ENCODE results near the gene BTBD9. TPM values are rescaled to one million over a fixed set of nuclear protein-coding genes. Genes with fewer than 3 reads are reported as not detected.

The BTBD9 gene
- total RNA-seq, 4 donors from 2014 or later, result 10.6 to 16.6 (median 15.1) TPM

DNA sequence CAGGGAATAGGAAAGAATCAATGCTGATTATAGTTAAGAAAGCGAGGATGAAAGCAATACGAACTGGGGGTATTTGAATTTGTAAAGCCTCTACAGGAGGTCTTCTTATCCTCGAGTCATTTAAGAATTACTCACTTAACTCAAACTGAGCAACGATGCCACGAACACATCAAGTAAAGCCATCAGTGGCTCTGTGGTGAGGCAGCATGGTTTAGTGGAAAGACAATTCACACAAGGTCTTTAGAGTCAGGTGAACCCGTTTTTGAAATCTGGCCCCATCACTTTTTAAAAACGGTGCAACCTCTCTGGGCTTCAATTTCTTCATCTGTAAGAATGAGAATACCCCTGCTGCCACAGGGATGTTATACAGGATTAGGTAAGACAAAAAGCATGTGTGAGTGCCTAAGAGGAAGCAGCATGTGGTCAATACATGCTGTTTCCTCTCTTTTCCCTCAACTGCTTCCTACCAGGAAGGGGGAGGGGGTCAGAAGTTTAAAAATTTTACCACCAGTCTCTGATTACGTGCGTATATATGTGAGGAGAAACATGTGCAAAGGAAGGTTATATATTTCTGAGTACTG, 162.0 kb downstream of the BTBD9 start:
- H3K4me3 ChIP-seq (ENCODE audit: low read depth, poor library complexity, severe bottlenecking), result no peak overlapping the region
- no peak for DNase-seq (ENCODE audit: low spot score in 2 of 2)
- WGBS, 2 donors, result 72 to 85% methylated on average over 9 of the region's 9 CpGs
- no peak for TF ChIP-seq POLR2A (IDR thresholded peaks at IDR 0.05)
- TF ChIP-seq, protein P1, sequence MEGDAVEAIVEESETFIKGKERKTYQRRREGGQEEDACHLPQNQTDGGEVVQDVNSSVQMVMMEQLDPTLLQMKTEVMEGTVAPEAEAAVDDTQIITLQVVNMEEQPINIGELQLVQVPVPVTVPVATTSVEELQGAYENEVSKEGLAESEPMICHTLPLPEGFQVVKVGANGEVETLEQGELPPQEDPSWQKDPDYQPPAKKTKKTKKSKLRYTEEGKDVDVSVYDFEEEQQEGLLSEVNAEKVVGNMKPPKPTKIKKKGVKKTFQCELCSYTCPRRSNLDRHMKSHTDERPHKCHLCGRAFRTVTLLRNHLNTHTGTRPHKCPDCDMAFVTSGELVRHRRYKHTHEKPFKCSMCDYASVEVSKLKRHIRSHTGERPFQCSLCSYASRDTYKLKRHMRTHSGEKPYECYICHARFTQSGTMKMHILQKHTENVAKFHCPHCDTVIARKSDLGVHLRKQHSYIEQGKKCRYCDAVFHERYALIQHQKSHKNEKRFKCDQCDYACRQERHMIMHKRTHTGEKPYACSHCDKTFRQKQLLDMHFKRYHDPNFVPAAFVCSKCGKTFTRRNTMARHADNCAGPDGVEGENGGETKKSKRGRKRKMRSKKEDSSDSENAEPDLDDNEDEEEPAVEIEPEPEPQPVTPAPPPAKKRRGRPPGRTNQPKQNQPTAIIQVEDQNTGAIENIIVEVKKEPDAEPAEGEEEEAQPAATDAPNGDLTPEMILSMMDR (IDR thresholded peaks at IDR 0.05), result no peak
- intact Hi-C loops (cut with DNase I; ENCODE audit: low total_unique reads), result no loop called here

DNA sequence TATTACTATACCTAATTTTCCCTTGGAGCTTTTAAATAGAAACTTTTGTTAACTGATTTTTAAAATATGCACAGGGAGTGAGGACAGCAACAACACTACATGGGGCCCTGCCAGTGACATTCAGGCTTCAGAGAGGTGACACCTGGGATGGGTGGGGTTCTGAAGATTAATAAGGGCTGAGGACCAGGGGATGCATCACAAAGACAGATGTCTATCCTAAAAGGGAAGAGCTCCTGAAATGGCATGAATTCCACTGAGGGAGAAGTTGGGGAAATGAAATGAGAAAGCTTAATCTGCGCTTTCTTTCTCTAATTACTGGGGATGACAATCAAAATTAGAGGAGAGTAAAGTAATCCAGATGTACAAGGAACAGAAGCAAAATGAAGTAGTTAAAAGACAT, 162.8 kb downstream of the BTBD9 start:
- DNase-seq (ENCODE audit: low spot score in 2 of 2), result no peak
- WGBS, 2 donors, result 97 to 100% methylated on average over 1 of the region's 1 CpG
- H3K4me3 ChIP-seq (ENCODE audit: low read depth, poor library complexity, severe bottlenecking), result no peak overlapping the region
- TF ChIP-seq, protein P1 (IDR thresholded peaks at IDR 0.05), result no peak
- TF ChIP-seq POLR2A (IDR thresholded peaks at IDR 0.05), result no peak
- intact Hi-C loops (cut with DNase I; ENCODE audit: low total_unique reads), result no loop called here

DNA sequence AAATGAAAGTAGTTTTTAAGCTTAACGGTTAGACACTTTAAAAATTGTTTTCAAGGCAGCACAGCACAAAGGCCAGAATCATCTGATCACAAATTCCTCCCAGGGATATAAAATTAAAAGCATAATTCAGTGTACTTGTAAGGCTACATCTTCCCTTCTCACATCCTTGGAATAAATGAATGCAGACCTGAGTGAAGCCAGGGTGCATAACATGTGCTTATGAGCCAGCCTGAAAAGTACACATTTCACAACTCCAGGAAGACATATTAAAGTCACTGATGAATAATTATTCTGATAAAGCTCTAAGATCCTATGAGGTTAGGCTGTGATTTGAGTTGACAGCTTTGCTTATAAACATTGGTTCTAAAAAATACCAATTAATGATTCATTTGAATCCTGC, 163.6 kb downstream of the BTBD9 start:
- H3K4me3 ChIP-seq (ENCODE audit: low read depth, poor library complexity, severe bottlenecking), result no peak overlapping the region
- 87 to 96% methylated on average over 1 of the region's 1 CpG for WGBS, 2 donors
- intact Hi-C loops (cut with DNase I; ENCODE audit: low total_unique reads), result no loop called here
- TF ChIP-seq, protein P1 (IDR thresholded peaks at IDR 0.05), result no peak
- no peak for TF ChIP-seq POLR2A (IDR thresholded peaks at IDR 0.05)
- no peak for DNase-seq (ENCODE audit: low spot score in 2 of 2)

DNA sequence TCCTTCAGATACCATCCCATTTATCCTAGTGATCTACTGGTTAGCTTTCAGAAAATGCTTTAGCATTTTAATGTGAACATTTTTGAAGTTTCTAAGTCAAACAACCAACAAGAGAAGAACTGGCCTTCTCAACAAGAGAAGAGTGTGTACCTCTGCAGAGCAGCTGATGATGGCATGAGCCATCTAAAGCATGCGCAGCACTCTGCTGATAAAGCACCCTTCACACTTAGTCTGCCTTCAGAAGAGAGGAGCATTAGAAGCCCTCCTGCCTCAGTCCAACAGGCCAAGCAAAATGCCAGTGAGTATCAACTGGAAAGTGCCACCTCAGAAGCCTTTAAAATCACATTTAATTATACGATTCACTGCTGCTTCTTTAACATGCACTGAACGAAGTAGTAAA, 169.2 kb downstream of the BTBD9 start:
- TF ChIP-seq, protein P1 (IDR thresholded peaks at IDR 0.05), result no peak
- TF ChIP-seq POLR2A (IDR thresholded peaks at IDR 0.05), result no peak
- H3K4me3 ChIP-seq (ENCODE audit: low read depth, poor library complexity, severe bottlenecking), result no peak overlapping the region
- intact Hi-C loops (cut with DNase I; ENCODE audit: low total_unique reads), result no loop called here
- 96 to 98% methylated on average over 3 of the region's 3 CpGs for WGBS, 2 donors
- DNase-seq (ENCODE audit: low spot score in 2 of 2), result no peak

DNA sequence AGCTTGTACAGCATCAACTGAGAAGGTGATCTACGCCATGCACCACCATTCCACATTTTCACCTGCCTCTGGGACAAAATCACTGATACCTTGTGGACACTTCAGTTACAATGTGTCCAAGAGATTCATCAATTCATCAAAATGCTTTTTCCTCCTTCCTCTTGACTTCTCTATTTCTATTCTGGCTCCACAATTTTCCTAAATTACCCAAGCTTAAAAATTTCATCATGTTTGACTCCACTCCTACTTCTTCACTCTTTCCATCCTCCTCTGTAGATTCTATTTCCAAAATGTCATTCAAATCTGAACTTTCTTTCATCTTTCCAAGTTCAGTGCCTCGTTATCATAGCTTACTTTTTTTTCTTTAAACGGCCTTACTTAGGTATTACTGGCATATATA, 172.2 kb downstream of the BTBD9 start:
- TF ChIP-seq, protein P1 (IDR thresholded peaks at IDR 0.05), result no peak
- no peak for TF ChIP-seq POLR2A (IDR thresholded peaks at IDR 0.05)
- no peak for DNase-seq (ENCODE audit: low spot score in 2 of 2)
- H3K4me3 ChIP-seq (ENCODE audit: low read depth, poor library complexity, severe bottlenecking), result no peak overlapping the region
- intact Hi-C loops (cut with DNase I; ENCODE audit: low total_unique reads), result no loop called here
- WGBS, 2 donors, result 87 to 93% methylated on average over 3 of the region's 3 CpGs

DNA sequence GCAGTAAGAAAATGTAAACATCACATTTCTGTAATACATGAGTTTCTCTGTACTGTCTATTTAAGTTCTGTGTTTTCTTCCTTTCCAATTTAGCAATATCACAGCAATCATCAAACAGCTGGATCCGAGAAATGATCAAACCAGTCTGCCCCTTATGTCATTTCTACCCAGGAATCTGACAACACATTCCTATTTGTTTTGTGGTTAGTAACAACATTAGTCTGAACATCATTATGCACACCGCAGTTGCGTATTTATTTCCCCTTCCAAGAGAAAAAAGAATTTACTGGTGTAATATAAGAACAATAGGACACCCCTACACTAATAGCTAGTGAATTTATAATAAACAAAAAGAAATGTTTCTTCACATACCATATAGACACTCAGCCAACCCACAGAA, 179.5 kb downstream of the BTBD9 start:
- no peak overlapping the region for H3K4me3 ChIP-seq (ENCODE audit: low read depth, poor library complexity, severe bottlenecking)
- 72 to 77% methylated on average over 3 of the region's 3 CpGs for WGBS, 2 donors
- intact Hi-C loops (cut with DNase I; ENCODE audit: low total_unique reads), result no loop called here
- TF ChIP-seq, protein P1 (IDR thresholded peaks at IDR 0.05), result no peak
- no peak for TF ChIP-seq POLR2A (IDR thresholded peaks at IDR 0.05)
- no peak for DNase-seq (ENCODE audit: low spot score in 2 of 2)

Measured in lower leg skin (tissue), 4 donors.